GM12878 (cell line): ENCODE measurements around the gene LDLRAD4. TPM values are rescaled to one million over a fixed set of nuclear protein-coding genes. Genes with fewer than 3 reads are reported as not detected.

ENCODE experiments used
- ATAC-seq: fragments of 200-7000 bp; cut with Tn5 transposase; 3 replicates; pipeline ENCODE4 v1.9.1; 2020; ENCODE audit warnings: mild to moderate bottlenecking, moderate library complexity
- BruUV-seq: library from RNA; stranded (reverse); fragments of 400-500 nt; replicated peaks from 2 replicates; lab custom pipeline; 2021; lab: Mats Ljungman, UMichigan
- CTCF ChIA-PET: fragments of 300-600 bp; sonication (Branson Sonifier 250); formaldehyde crosslinking; extraction: SDS; loops from one replicate; lab custom pipeline; 2021; ENCODE audit warnings: inconsistent platforms; lab: Yijun Ruan, JAX
- POLR2A ChIA-PET: fragments of 350-600 bp; formaldehyde crosslinking; extraction: SDS; loops from one replicate; lab custom pipeline; 2021; ENCODE audit warnings: inconsistent platforms; lab: Charles Lee
- RAD21 ChIA-PET: fragments of 300-600 bp; sonication (Branson Sonifier 250); formaldehyde crosslinking; loops from one replicate; lab custom pipeline; 2023; ENCODE audit warnings: antibody characterized with exemption; ENCODE audit not compliant: unreplicated experiment; lab: Charles Lee
- SMC1A ChIA-PET: fragments of 300-600 bp; sonication (Branson Sonifier 250); formaldehyde crosslinking; loops from one replicate; lab custom pipeline; 2023; ENCODE audit not compliant: unreplicated experiment, uncharacterized antibody; lab: Charles Lee
- DNase-seq: peaks from one replicate; pipeline ENCODE4 v3.0.0-alpha.2; 2011; ENCODE audit warnings: low read depth, low spot score
- FAIRE-seq: peaks from 3 replicates; lab custom pipeline; 2011; peaks lifted over from hg19 to GRCh38; lab: Jason Lieb, UNC
- H2AFZ ChIP-seq: 2 replicates; pipeline ENCODE4 v1.6.0; 2011; ENCODE audit warnings: low read depth, low read length, control low read depth; ENCODE audit not compliant: control insufficient read depth
- H3K27ac ChIP-seq: 2 replicates; pipeline ENCODE4 v1.5.1; 2011; ENCODE audit warnings: control low read depth; ENCODE audit not compliant: control insufficient read depth, insufficient read depth
- H3K27me3 ChIP-seq, 2 experiments: replicated peaks in 1 of 2; 2 replicates each; pipeline versions ENCODE4 v1.6.0 to v1.6.1; 2011; ENCODE audit warnings: low read length in 1 of 2; ENCODE audit not compliant: control insufficient read depth in 2 of 2, insufficient read depth in 2 of 2
- H3K36me3 ChIP-seq, 2 experiments: 2 replicates each; pipeline ENCODE4 v1.5.1; 2011; ENCODE audit warnings: low read length in 1 of 2; ENCODE audit not compliant: control insufficient read depth in 2 of 2, insufficient read depth in 2 of 2
- H3K4me1 ChIP-seq: 2 replicates; pipeline ENCODE4 v1.6.1; 2011; ENCODE audit warnings: mild to moderate bottlenecking, low read length, moderate library complexity, mixed read lengths; ENCODE audit not compliant: control insufficient read depth, insufficient read depth
- H3K4me2 ChIP-seq: 2 replicates; pipeline ENCODE4 v1.6.0; 2011; ENCODE audit warnings: control low read depth; ENCODE audit not compliant: control insufficient read depth, insufficient read depth
- H3K4me3 ChIP-seq: fragments of 200-600 bp; sonication (generic); 2 replicates; pipeline ENCODE4 v1.5.1; 2016
- H3K79me2 ChIP-seq: 2 replicates; pipeline ENCODE4 v1.6.0; 2011; ENCODE audit warnings: low read length; ENCODE audit not compliant: control insufficient read depth, insufficient read depth
- H3K9ac ChIP-seq: 2 replicates; pipeline ENCODE4 v1.8.0; 2011; ENCODE audit warnings: low read length, control low read depth, mixed read lengths; ENCODE audit not compliant: control insufficient read depth, insufficient read depth
- H3K9me3 ChIP-seq: replicated peaks from 3 replicates; pipeline ENCODE4 v1.5.1; 2011; ENCODE audit warnings: mild to moderate bottlenecking, low read length; ENCODE audit not compliant: control insufficient read depth, insufficient read depth
- H4K20me1 ChIP-seq: 2 replicates; pipeline ENCODE4 v1.6.0; 2011; ENCODE audit not compliant: control insufficient read depth, insufficient read depth
- CHD2 ChIP-seq: IDR thresholded peaks from 2 replicates; pipeline ENCODE4 v1.6.1; 2011; ENCODE audit warnings: low read depth, low read length, improper control_type of control experiment, borderline replicate concordance
- FOXK2 ChIP-seq: fragments of 450-650 bp; IDR thresholded peaks from 2 replicates; pipeline ENCODE4 v1.6.1; 2017; ENCODE audit warnings: mild to moderate bottlenecking, moderate library complexity
- GABPA ChIP-seq: IDR thresholded peaks from 2 replicates; pipeline ENCODE4 v1.6.1; 2014; ENCODE audit warnings: antibody characterized with exemption, low read depth, mild to moderate bottlenecking, inconsistent platforms
- NFYB ChIP-seq: IDR thresholded peaks from 2 replicates; pipeline ENCODE4 v1.6.1; 2011; ENCODE audit warnings: low read depth, mild to moderate bottlenecking, low read length, improper control_type of control experiment, moderate library complexity; ENCODE audit not compliant: insufficient read depth
- PAX8 ChIP-seq: fragments of 450-650 bp; IDR thresholded peaks from 2 replicates; pipeline ENCODE4 v1.6.1; 2017; ENCODE audit warnings: mild to moderate bottlenecking, moderate library complexity
- PBX3 ChIP-seq: IDR thresholded peaks from 2 replicates; pipeline ENCODE4 v1.6.1; 2011; ENCODE audit warnings: mild to moderate bottlenecking, low read depth, low read length, moderate library complexity; ENCODE audit not compliant: insufficient replicate concordance
- RAD21 ChIP-seq: IDR thresholded peaks from 2 replicates; pipeline ENCODE4 v1.6.1; 2011; ENCODE audit warnings: mild to moderate bottlenecking, low read depth, low read length, moderate library complexity; ENCODE audit not compliant: insufficient read depth
- SMAD1 ChIP-seq: fragments of 450-650 bp; IDR thresholded peaks from 2 replicates; pipeline ENCODE4 v1.6.1; 2018; ENCODE audit warnings: mild to moderate bottlenecking, low read depth; ENCODE audit not compliant: partially characterized antibody
- SP1 ChIP-seq: IDR thresholded peaks from one replicate; pipeline ENCODE4 v1.6.1; 2011; ENCODE audit warnings: low read depth, low read length
- STAT1 ChIP-seq: fragments of 450-650 bp; conservative IDR thresholded peaks from 2 replicates; pipeline ENCODE4 v1.6.1; 2014; ENCODE audit warnings: antibody characterized with exemption, mild to moderate bottlenecking
- TAF1 ChIP-seq: IDR thresholded peaks from 2 replicates; pipeline ENCODE4 v1.6.1; 2011; ENCODE audit warnings: mild to moderate bottlenecking, low read depth, low read length, borderline replicate concordance
- TARDBP ChIP-seq: IDR thresholded peaks from 2 replicates; pipeline ENCODE4 v1.6.1; 2016; ENCODE audit warnings: borderline replicate concordance
- TBL1XR1 ChIP-seq: IDR thresholded peaks from 2 replicates; pipeline ENCODE4 v1.6.1; 2012; ENCODE audit warnings: low read depth, low read length, improper control_type of control experiment
- ZNF687 ChIP-seq: fragments of 450-650 bp; IDR thresholded peaks from 2 replicates; pipeline ENCODE4 v1.6.1; 2017; ENCODE audit warnings: mild to moderate bottlenecking, moderate library complexity
- WGBS: methylation state at CpG from one replicate; pipeline ENCODE4 v1.1.6; 2016; ENCODE audit warnings: low lambda C conversion rate; ENCODE audit not compliant: insufficient replicate concordance, insufficient coverage; ENCODE audit errors: missing lambda C conversion rate; 5-methylcytosine and 5-hydroxymethylcytosine counted together
- in situ Hi-C: fragments of 300-500 bp; cut with MboI; formaldehyde crosslinking; loops from 9 replicates; pipeline ENCODE4 v1.14.3; 2018; ENCODE audit warnings: mixed read lengths
- intact Hi-C: fragments of 100-400 bp; cut with micrococcal nuclease; formaldehyde crosslinking; loops from one replicate; pipeline ENCODE4 v1.14.2; 2022; ENCODE audit not compliant: unreplicated experiment
- polyA plus RNA-seq, 11 experiments: library from polyadenylated mRNA; depleted of rRNA in 4 of 11; unstranded in 6 of 11; stranded (reverse) in 5 of 11; fragments of >200 nt; fragmentation: Nextera tagmentation in 4 of 11; fragmentation: Illumina TruSeq in 1 of 11; extraction: Ambion mirVana in 4 of 11; extraction: Trizol in 1 of 11; gene quantifications; 1 replicate in 1 of 11; 2 replicates in 10 of 11; pipeline versions ENCODE4 v1.2.1 to v1.2.3, GENCODE V29; 2011 to 2016; ENCODE audit warnings: inconsistent platforms in 2 of 11, missing spikeins in 2 of 11, low read depth in 1 of 11
- total RNA-seq, 4 experiments: library from RNA; depleted of rRNA in 3 of 4; stranded (reverse); fragments of >200 nt in 3 of 4; fragmentation: Illumina TruSeq in 1 of 4; extraction: Trizol in 1 of 4; gene quantifications; 2 replicates each; pipeline versions ENCODE4 v1.2.1 to v1.2.3, GENCODE V29; 2013 to 2021
- TF ChIP-seq, protein P1 (sequence below): fragments of 450-650 bp; IDR thresholded peaks from 2 replicates; pipeline ENCODE4 v1.6.1; 2014; ENCODE audit warnings: mild to moderate bottlenecking
- TF ChIP-seq, protein P2 (sequence below): IDR thresholded peaks from 2 replicates; pipeline ENCODE4 v1.6.1; 2012; ENCODE audit warnings: low read depth, low read length, improper control_type of control experiment

The LDLRAD4 gene
- total and polyA plus RNA-seq, 10 of the 15 experiments (the other 5 are each of a cell fraction or from before 2014, with no cell fraction given): 2.7 to 16.8 (median 11.2) TPM

DNA sequence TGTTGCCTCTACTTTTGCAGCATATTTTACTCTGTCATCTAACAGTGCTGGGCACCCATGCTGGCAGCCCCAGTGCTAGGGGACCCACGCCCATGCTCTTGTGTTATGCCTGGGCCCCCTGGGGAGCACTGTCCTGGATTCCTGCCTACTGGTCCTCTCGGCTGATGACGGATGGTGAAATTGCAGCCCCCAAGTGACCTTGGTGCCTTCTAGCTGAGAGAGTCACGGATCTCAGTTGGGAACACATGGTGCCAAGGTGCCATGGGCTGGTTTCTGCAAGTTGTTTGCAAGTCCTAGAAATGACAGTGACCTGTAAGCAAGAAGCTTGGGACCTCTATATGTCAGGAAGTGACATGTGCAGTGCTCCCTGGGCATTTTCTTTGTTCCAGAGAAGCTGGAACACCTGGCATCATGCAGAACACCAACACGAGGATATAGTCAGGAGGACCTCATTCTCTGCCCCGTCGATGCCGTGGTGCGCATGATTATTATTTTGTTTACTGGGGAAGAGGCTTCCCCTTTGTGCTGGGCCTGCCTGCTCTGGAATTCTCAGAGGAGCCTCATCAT is 187.6 kb downstream of the LDLRAD4 start (continued):
- no peak for TF ChIP-seq SP1
- TF ChIP-seq, protein P1, sequence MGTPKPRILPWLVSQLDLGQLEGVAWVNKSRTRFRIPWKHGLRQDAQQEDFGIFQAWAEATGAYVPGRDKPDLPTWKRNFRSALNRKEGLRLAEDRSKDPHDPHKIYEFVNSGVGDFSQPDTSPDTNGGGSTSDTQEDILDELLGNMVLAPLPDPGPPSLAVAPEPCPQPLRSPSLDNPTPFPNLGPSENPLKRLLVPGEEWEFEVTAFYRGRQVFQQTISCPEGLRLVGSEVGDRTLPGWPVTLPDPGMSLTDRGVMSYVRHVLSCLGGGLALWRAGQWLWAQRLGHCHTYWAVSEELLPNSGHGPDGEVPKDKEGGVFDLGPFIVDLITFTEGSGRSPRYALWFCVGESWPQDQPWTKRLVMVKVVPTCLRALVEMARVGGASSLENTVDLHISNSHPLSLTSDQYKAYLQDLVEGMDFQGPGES: no peak
- TF ChIP-seq GABPA: no peak
- no peak for TF ChIP-seq ZNF687

DNA sequence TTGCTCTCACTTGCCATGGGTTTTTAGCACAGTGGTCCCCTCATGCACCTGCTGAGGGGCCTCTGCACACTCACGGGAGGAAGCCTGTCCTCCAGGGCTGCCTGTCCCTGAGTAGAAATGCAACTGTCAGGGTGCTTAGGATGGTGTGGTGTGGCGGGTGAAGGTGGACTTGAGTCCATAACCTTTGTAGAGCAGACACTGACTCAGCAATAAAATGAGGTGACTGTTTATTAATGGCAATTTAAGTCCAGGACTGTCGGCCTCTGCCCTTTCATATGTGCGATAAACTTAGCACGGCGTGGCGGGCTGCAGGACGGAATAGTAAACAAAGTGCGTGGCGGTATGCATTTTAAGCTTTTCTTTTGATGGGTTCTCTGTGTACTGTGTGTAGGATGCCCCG is 188.2 kb downstream of the LDLRAD4 start:
- no peak overlapping the region for H3K27ac ChIP-seq
- ChIA-PET SMC1A (no interaction called here), RAD21 (no interaction called here), CTCF (no interaction called here), POLR2A (no interaction called here)
- in situ Hi-C loops: no loop called here
- no peaks in the 10 kb centered on the region for H4K20me1 ChIP-seq
- intact Hi-C loops: no loop called here
- no peaks in the 10 kb centered on the region; a peak in 1 of 4 replicates for H3K27me3 ChIP-seq
- H3K79me2 ChIP-seq: no peaks in the 10 kb centered on the region
- TF ChIP-seq SMAD1 (no peak), PAX8 (no peak), TAF1 (no peak), FOXK2 (no peak), CHD2 (no peak), TARDBP (no peak), STAT1 (no peak), RAD21 (no peak), TBL1XR1 (no peak), PBX3 (no peak), NFYB (no peak)
- TF ChIP-seq, protein P2, sequence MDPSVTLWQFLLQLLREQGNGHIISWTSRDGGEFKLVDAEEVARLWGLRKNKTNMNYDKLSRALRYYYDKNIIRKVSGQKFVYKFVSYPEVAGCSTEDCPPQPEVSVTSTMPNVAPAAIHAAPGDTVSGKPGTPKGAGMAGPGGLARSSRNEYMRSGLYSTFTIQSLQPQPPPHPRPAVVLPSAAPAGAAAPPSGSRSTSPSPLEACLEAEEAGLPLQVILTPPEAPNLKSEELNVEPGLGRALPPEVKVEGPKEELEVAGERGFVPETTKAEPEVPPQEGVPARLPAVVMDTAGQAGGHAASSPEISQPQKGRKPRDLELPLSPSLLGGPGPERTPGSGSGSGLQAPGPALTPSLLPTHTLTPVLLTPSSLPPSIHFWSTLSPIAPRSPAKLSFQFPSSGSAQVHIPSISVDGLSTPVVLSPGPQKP: no peak
- no peak for DNase-seq
- H3K4me3 ChIP-seq: no peak overlapping the region
- WGBS: 66% methylated on average over 11 of the region's 11 CpGs
- H2AFZ ChIP-seq: no peak overlapping the region
- no peak overlapping the region for H3K9ac ChIP-seq
- H3K9me3 ChIP-seq: no peaks in the 10 kb centered on the region
- no peak for FAIRE-seq
- no peak overlapping the region for H3K4me2 ChIP-seq
- BruUV-seq: no TSS peak
- no peaks in the 10 kb centered on the region for H3K36me3 ChIP-seq
- no peak for ATAC-seq
- no peaks in the 10 kb centered on the region for H3K4me1 ChIP-seq
